SK-N-SH (cell line): Measurements from ENCODE around the gene CCDC178.

ENCODE experiments used
- CHD2 ChIP-seq: fragments of 150-350 bp; IDR thresholded peaks from 2 replicates; pipeline ENCODE4 v1.6.1; 2018; ENCODE audit warnings: low read length; ENCODE audit not compliant: partially characterized antibody
- CTCF ChIP-seq: fragments of 200-600 bp; sonication (generic); IDR thresholded peaks from 2 replicates; pipeline ENCODE4 v1.6.1; 2017; ENCODE audit warnings: antibody characterized with exemption, mild to moderate bottlenecking, moderate library complexity
- EZH2phosphoT487 ChIP-seq: fragments of 200-600 bp; sonication (generic); IDR thresholded peaks from 2 replicates; pipeline ENCODE4 v1.6.1; 2017; ENCODE audit warnings: low read depth, mixed run types, mild to moderate bottlenecking, antibody characterized with exemption, moderate library complexity, borderline replicate concordance
- MAX ChIP-seq: IDR thresholded peaks from 2 replicates; pipeline ENCODE4 v1.4.0; 2012; ENCODE audit warnings: low read depth
- POLR2AphosphoS5 ChIP-seq: IDR thresholded peaks from 2 replicates; pipeline ENCODE4 v1.6.1; 2012; ENCODE audit warnings: low read depth, low read length
- RAD21 ChIP-seq: IDR thresholded peaks from 2 replicates; pipeline ENCODE4 v1.6.1; 2012; ENCODE audit warnings: mild to moderate bottlenecking, low read length
- REST ChIP-seq: IDR thresholded peaks from 2 replicates; pipeline ENCODE4 v1.6.1; 2012; ENCODE audit warnings: mild to moderate bottlenecking, low read depth, low read length, moderate library complexity
- SIN3A ChIP-seq: IDR thresholded peaks from 2 replicates; pipeline ENCODE4 v1.6.1; 2012; ENCODE audit warnings: low read depth, mild to moderate bottlenecking, low read length, moderate library complexity, borderline replicate concordance
- YY1 ChIP-seq: IDR thresholded peaks from 2 replicates; pipeline ENCODE4 v1.4.0; 2012; ENCODE audit warnings: low read depth, mild to moderate bottlenecking

- TF ChIP-seq CTCF (no peak), EZH2phosphoT487 (no peak), SIN3A (no peak), YY1 (no peak), POLR2AphosphoS5 (no peak), RAD21 (no peak), MAX (no peak), CHD2 (no peak), REST (no peak)
These were observed 29.7 kb upstream of the CCDC178 start for GRCh38 chr18:33470216-33470615.
